K562 (cell line): ENCODE results near the gene SOBP.

Experiments used
- JUNB ChIP-seq: fragments of 450-650 bp; formaldehyde crosslinking; conservative IDR thresholded peaks from 2 replicates; pipeline ENCODE4 v1.4.0; 2020; ENCODE audit warnings: mild to moderate bottlenecking
- MYC ChIP-seq, 2 experiments: fragments of 250-450 bp in 1 of 2; sonication (Bioruptor Pico) in 1 of 2; IDR thresholded peaks; 2 replicates each; pipeline versions ENCODE4 v1.5.1 to v1.6.1; 2012 to 2021; ENCODE audit warnings: low read depth in 2 of 2, borderline replicate concordance in 1 of 2, improper control_type of control experiment in 1 of 2, low read length in 1 of 2, mild to moderate bottlenecking in 1 of 2, moderate library complexity in 1 of 2
- ZNF436 ChIP-seq: fragments of 250-450, 450-650 bp; sonication (Bioruptor Pico); formaldehyde crosslinking; IDR thresholded peaks from 2 replicates; pipeline ENCODE4 v1.7.0; 2020; ENCODE audit warnings: mild to moderate bottlenecking

GRCh38 chr6:107653861-107654394 is 164.0 kb downstream of the SOBP start:
- TF ChIP-seq JUNB (no peak), MYC (IDR thresholded peaks at IDR 0.05; ENCODE audit: low read depth, low read length) (no peak), MYC (CRISPR knock-in tag; IDR thresholded peaks at IDR 0.05; ENCODE audit: borderline replicate concordance, low read depth) (no peak), ZNF436 (no peak)
